ENCODE data around the gene LDB1.

The LDB1 gene

GRCh38 chr10:102112210-102112817 is 7.9 kb downstream of the LDB1 start:
- no peak for DNase-seq

- no peak for DNase-seq
Measured at GRCh38 chr10:102111276-102111675, 8.9 kb downstream of the LDB1 start.

GRCh38 chr10:102109166-102110116 is 10.7 kb downstream of the LDB1 start:
- no peak for DNase-seq

- DNase-seq = no peak
Measured at GRCh38 chr10:102106998-102107397, 13.2 kb downstream of the LDB1 start.

GRCh38 chr10:102102421-102102820 is 17.7 kb downstream of the LDB1 start:
- no peak for DNase-seq

GRCh38 chr10:102101152-102101551 is 19.0 kb downstream of the LDB1 start:
- no peak for DNase-seq

- no peak for DNase-seq
Measured at GRCh38 chr10:102096449-102096848, 23.7 kb downstream of the LDB1 start.

GRCh38 chr10:102090772-102091171 is 29.4 kb downstream of the LDB1 start:
- DNase-seq = no peak

- no peak for DNase-seq
Measured at GRCh38 chr10:102086196-102086595, 34.0 kb downstream of the LDB1 start.

GRCh38 chr10:102085336-102085735 is 34.8 kb downstream of the LDB1 start:
- no peak for DNase-seq

- DNase-seq = no peak
Measured at GRCh38 chr10:102083541-102083940, 36.6 kb downstream of the LDB1 start.

GRCh38 chr10:102072673-102073527 is 47.3 kb downstream of the LDB1 start:
- DNase-seq = peak; percentile 57

- no peak for DNase-seq
Measured at GRCh38 chr10:102069071-102069470, 51.1 kb downstream of the LDB1 start.

GRCh38 chr10:102068216-102068615 is 52.0 kb downstream of the LDB1 start:
- DNase-seq = no peak

- no peak for DNase-seq
Measured at GRCh38 chr10:102067091-102067916, 52.9 kb downstream of the LDB1 start.

GRCh38 chr10:102066399-102067088 is 53.6 kb downstream of the LDB1 start:
- DNase-seq = no peak

GRCh38 chr10:102065561-102066398 is 54.4 kb downstream of the LDB1 start:
- DNase-seq = no peak

- DNase-seq = peak; percentile 81
Measured at GRCh38 chr10:102064868-102065560, 55.2 kb downstream of the LDB1 start, which contains the start of gene HPS6. HPS6 (plus strand) TSS chr10:102065349; CDS start chr10:102065475, 126 bp downstream.

- no peak for DNase-seq
Measured at GRCh38 chr10:102064503-102064867, 55.7 kb downstream of the LDB1 start.

- no peak for DNase-seq
Measured at GRCh38 chr10:102059987-102060386, 60.2 kb downstream of the LDB1 start.

Measured in NCI-H1048 (cell line).